HCT116 (cell line): ENCODE measurements around the gene SLC30A10. TPM values are rescaled to one million over a fixed set of nuclear protein-coding genes. Genes with fewer than 3 reads are reported as not detected.

Source experiments
- ATAC-seq: fragments of 200-7000 bp; cut with Tn5 transposase; 2 replicates; pipeline ENCODE4 v1.9.1; 2020; ENCODE audit warnings: mild to moderate bottlenecking, moderate library complexity
- BruUV-seq: library from RNA; stranded (reverse); fragments of 400-500 nt; replicated peaks from 2 replicates; lab custom pipeline; 2021; lab: Mats Ljungman, UMichigan
- CTCF ChIA-PET: fragments of 300-600 bp; sonication (Branson Sonifier 250); formaldehyde crosslinking; loops from one replicate; lab custom pipeline; 2021; ENCODE audit warnings: antibody characterized with exemption; lab: Charles Lee
- POLR2A ChIA-PET: fragments of 300-600, 350-600 bp; sonication (Branson Sonifier 250); formaldehyde crosslinking; loops from one replicate; lab custom pipeline; 2021; ENCODE audit warnings: antibody characterized with exemption; lab: Charles Lee
- RAD21 ChIA-PET, 2 experiments: fragments of 300-600 bp; sonication (Branson Sonifier 250); formaldehyde crosslinking; loops; one replicate each; lab custom pipeline; 2023; ENCODE audit warnings: low total read pairs in 2 of 2; ENCODE audit not compliant: uncharacterized antibody in 2 of 2, unreplicated experiment in 2 of 2, low non-redundant PET in 1 of 2; lab: Charles Lee
- DNase-seq: peaks from one replicate; pipeline ENCODE4 v3.0.0-alpha.2; 2010; ENCODE audit warnings: low read depth, low spot score
- H2AFZ ChIP-seq: fragments of 200-600 bp; shearing (Covaris generic), sonication (generic); 2 replicates; pipeline ENCODE4 v1.6.1; 2017; ENCODE audit warnings: low read depth, mixed run types, mixed read lengths, antibody characterized with exemption, low read length; ENCODE audit not compliant: poor library complexity, severe bottlenecking
- H3K27ac ChIP-seq: 2 replicates; pipeline ENCODE4 v1.5.1; 2012; ENCODE audit warnings: low read depth, low read length
- H3K27me3 ChIP-seq: fragments of 200-600 bp; sonication (generic); 2 replicates; pipeline ENCODE4 v1.6.1; 2016; ENCODE audit warnings: mixed run types, low read length, mixed read lengths; ENCODE audit not compliant: insufficient read depth
- H3K36me3 ChIP-seq, 2 experiments: fragments of 200-500 bp in 1 of 2; fragments of 200-600 bp in 1 of 2; sonication (Bioruptor generic) in 1 of 2; sonication (generic) in 1 of 2; 2 replicates each; pipeline versions ENCODE4 v1.5.1 to v1.6.1; 2014 to 2016; ENCODE audit warnings: low read length in 2 of 2, inconsistent platforms in 1 of 2, mixed read lengths in 1 of 2, mixed run types in 1 of 2; ENCODE audit not compliant: insufficient read depth in 2 of 2, control insufficient read depth in 1 of 2
- H3K4me1 ChIP-seq, 2 experiments: fragments of 200-600 bp in 1 of 2; sonication (generic) in 1 of 2; 2 replicates each; pipeline versions ENCODE4 v1.5.1 to v1.6.1; 2012 to 2017; ENCODE audit warnings: low read length in 2 of 2, inconsistent platforms in 1 of 2, mild to moderate bottlenecking in 1 of 2, mixed read lengths in 1 of 2, mixed run types in 1 of 2, moderate library complexity in 1 of 2; ENCODE audit not compliant: insufficient read depth in 2 of 2, control insufficient read depth in 1 of 2
- H3K4me2 ChIP-seq: fragments of 200-600 bp; sonication (generic); 2 replicates; pipeline ENCODE4 v1.6.1; 2017; ENCODE audit warnings: mixed run types, low read length, mixed read lengths
- H3K4me3 ChIP-seq, 2 experiments: fragments of 200-600 bp in 1 of 2; sonication (generic) in 1 of 2; replicated peaks in 1 of 2; 2 replicates each; pipeline ENCODE4 v1.5.1; 2011 to 2016; ENCODE audit warnings: low read length in 2 of 2, control low read depth in 1 of 2, low read depth in 1 of 2, mild to moderate bottlenecking in 1 of 2, mixed read lengths in 1 of 2, mixed run types in 1 of 2
- H3K79me2 ChIP-seq: fragments of 200-600 bp; sonication (generic); 2 replicates; pipeline ENCODE4 v1.6.1; 2017; ENCODE audit warnings: mild to moderate bottlenecking, mixed run types, low read length, moderate library complexity, mixed read lengths; ENCODE audit not compliant: insufficient read depth
- H3K9ac ChIP-seq: fragments of 200-600 bp; sonication (generic); 2 replicates; pipeline ENCODE4 v1.6.1; 2016; ENCODE audit warnings: low read length, mixed read lengths
- H3K9me2 ChIP-seq: fragments of 200-600 bp; sonication (generic), shearing (Covaris generic); 2 replicates; pipeline ENCODE4 v1.6.1; 2017; ENCODE audit warnings: mixed run types, mild to moderate bottlenecking, moderate library complexity; ENCODE audit not compliant: insufficient read depth
- H3K9me3 ChIP-seq, 2 experiments: fragments of 200-500 bp in 1 of 2; fragments of 200-600 bp in 1 of 2; sonication (Bioruptor generic) in 1 of 2; sonication (generic) in 1 of 2; 2 replicates each; pipeline ENCODE4 v1.6.1; 2014 to 2017; ENCODE audit warnings: low read length in 2 of 2, mixed read lengths in 2 of 2, inconsistent platforms in 1 of 2, low read depth in 1 of 2, mild to moderate bottlenecking in 1 of 2, mixed run types in 1 of 2, moderate library complexity in 1 of 2; ENCODE audit not compliant: control insufficient read depth in 1 of 2, insufficient read depth in 1 of 2
- H4K20me1 ChIP-seq: fragments of 200-600 bp; sonication (generic), shearing (Covaris generic); 2 replicates; pipeline ENCODE4 v1.6.1; 2017; ENCODE audit warnings: mixed run types, mild to moderate bottlenecking, moderate library complexity; ENCODE audit not compliant: insufficient read depth
- CBX3 ChIP-seq: IDR thresholded peaks from 2 replicates; pipeline ENCODE4 v1.6.1; 2012; ENCODE audit warnings: low read depth
- EGR1 ChIP-seq: IDR thresholded peaks from 2 replicates; pipeline ENCODE4 v1.6.1; 2012; ENCODE audit warnings: low read depth
- ELF1 ChIP-seq: IDR thresholded peaks from 2 replicates; pipeline ENCODE4 v1.6.1; 2012; ENCODE audit warnings: low read depth, borderline replicate concordance
- EZH2 ChIP-seq: fragments of 200-600 bp; sonication (generic); IDR thresholded peaks from 2 replicates; pipeline ENCODE4 v1.6.1; 2017; ENCODE audit warnings: antibody characterized with exemption, mixed run types
- FOSL1 ChIP-seq: IDR thresholded peaks from 2 replicates; pipeline ENCODE4 v1.6.1; 2012; ENCODE audit warnings: low read depth
- JUND ChIP-seq: IDR thresholded peaks from 2 replicates; pipeline ENCODE4 v1.6.1; 2012
- POLR2AphosphoS5 ChIP-seq: IDR thresholded peaks from 2 replicates; pipeline ENCODE4 v1.6.1; 2011; ENCODE audit warnings: mild to moderate bottlenecking, low read depth, low read length, moderate library complexity
- SP1 ChIP-seq: IDR thresholded peaks from 2 replicates; pipeline ENCODE4 v1.6.1; 2012; ENCODE audit warnings: low read depth
- TCF7L2 ChIP-seq: IDR thresholded peaks from 2 replicates; pipeline ENCODE4 v1.7.0; 2011; ENCODE audit warnings: borderline replicate concordance, inconsistent platforms; ENCODE audit not compliant: insufficient read depth, insufficient read length; ENCODE audit errors: extremely low read depth
- ZBTB33 ChIP-seq: IDR thresholded peaks from 2 replicates; pipeline ENCODE4 v1.6.1; 2011; ENCODE audit warnings: mild to moderate bottlenecking, low read length, moderate library complexity; ENCODE audit not compliant: insufficient replicate concordance; ENCODE audit errors: extremely low read depth
- ZNF274 ChIP-seq: fragments of 200-500 bp; sonication (Bioruptor generic); IDR thresholded peaks from 2 replicates; pipeline ENCODE4 v1.6.1; 2014; ENCODE audit warnings: mild to moderate bottlenecking, low read depth, low read length, inconsistent platforms
- intact Hi-C: fragments of 100-400 bp; cut with micrococcal nuclease; formaldehyde crosslinking; loops from 2 replicates; pipeline ENCODE4 v1.10.0; 2022
- total RNA-seq: library from RNA; stranded (reverse); gene quantifications from one replicate; pipeline ENCODE4 v1.2.1, GENCODE V29; 2021; ENCODE audit not compliant: unreplicated experiment

The SLC30A10 gene
- total RNA-seq, 1 experiment from 2014 or later = 0.15 TPM

GRCh38 chr1:219900882-219901281 is 27.5 kb downstream of the SLC30A10 start:
- Histone ChIP-seq H3K27me3 (peaks cover 7% of the 10 kb centered on the region; the same call in 1 of the 2 replicates), H3K9me3 (no peaks in the 10 kb centered on the region), H2AFZ (no peak overlapping the region), H3K4me3 (no peak overlapping the region), H3K9me2 (no peaks in the 10 kb centered on the region), H3K27ac (no peak overlapping the region), H3K79me2 (no peaks in the 10 kb centered on the region), H3K9ac (no peak overlapping the region), H4K20me1 (no peaks in the 10 kb centered on the region), H3K4me1 (no peaks in the 10 kb centered on the region), H3K4me2 (no peak overlapping the region), H3K36me3 (no peaks in the 10 kb centered on the region)
- ChIA-PET POLR2A (no interaction called here), RAD21 (no interaction called here), CTCF (no interaction called here)
- TF ChIP-seq TCF7L2 (no peak), JUND (no peak), EGR1 (no peak), CBX3 (no peak), ZBTB33 (no peak), ELF1 (no peak), SP1 (no peak), ZNF274 (no peak), EZH2 (no peak), POLR2AphosphoS5 (no peak), FOSL1 (no peak)
- no peak for ATAC-seq
- DNase-seq = no peak
- no TSS peak for BruUV-seq
- intact Hi-C loops = no loop called here
